GM19043 (cell line): ENCODE measurements around the gene CCDC154.

Experiments
- ATAC-seq: cut with Tn5 transposase; IDR thresholded peaks from one replicate; pipeline ENCODE4 v1.9.1; 2021; ENCODE audit warnings: low read depth; ENCODE audit not compliant: unreplicated experiment

Gene CCDC154

DNA sequence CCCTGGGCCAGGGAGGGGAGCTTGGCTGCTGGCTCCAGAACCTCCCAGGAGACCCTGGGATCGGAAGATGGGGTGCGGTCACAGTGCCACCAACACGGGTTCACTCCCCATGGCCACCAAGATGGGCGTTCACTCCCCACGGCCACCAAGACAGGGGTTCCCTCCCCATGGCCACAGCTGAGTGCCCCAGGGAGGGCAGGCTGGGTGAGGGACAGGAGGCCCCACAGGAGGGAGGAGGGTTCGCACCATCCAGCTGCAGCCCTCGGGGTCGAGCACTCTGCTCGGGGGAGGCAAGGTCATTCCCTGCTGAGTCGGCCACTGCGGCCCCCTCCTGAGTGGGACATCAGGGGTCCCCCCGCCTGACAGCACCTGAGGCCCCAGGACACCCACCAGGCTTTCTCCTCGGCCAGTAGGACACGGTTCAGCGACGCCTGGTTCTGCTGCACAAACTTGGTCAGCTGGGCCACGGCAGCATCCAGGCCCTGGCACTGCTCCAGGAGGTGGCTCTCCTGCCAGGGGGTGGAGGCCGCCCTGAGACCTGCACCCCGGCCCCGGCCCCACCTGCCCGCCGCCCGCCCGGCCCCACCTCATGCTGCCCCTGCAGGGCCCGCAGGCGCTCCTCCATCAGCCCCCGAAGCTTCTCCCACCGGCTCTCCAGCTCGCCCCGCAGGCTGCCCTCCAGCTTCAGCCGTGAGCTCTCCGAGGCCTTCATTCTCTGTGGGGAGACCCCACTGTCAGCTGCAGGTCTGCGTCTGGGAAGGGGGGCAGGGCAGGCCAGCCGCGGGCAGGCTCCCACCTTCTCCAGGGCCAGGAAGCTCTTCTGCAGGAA, 5.9 kb downstream of the CCDC154 start:
- ATAC-seq = no peak

DNA sequence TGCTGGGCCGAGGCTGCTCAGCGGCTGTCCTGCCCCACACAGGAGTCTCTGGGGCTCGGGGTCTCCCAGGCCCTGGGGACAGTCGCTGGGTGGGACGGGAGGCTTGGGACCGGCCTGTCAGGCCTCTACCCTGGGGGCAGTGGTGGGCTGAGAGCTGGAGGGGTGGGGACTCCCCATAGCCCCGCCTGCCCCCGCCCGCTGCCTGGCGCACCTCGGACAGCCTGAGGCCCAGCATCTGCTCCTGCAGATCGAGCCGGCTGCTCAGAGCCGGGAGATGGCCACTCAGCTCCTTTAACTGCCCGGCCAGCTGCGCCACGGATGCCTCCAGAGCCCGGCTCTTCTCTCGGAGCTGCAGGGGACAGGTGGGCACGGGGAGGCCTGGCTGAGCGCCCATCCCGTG, 6.8 kb downstream of the CCDC154 start:
- no peak for ATAC-seq

GRCh38 chr16:1436731-1437355, 7.5 kb downstream of the CCDC154 start:
- no peak for ATAC-seq

DNA sequence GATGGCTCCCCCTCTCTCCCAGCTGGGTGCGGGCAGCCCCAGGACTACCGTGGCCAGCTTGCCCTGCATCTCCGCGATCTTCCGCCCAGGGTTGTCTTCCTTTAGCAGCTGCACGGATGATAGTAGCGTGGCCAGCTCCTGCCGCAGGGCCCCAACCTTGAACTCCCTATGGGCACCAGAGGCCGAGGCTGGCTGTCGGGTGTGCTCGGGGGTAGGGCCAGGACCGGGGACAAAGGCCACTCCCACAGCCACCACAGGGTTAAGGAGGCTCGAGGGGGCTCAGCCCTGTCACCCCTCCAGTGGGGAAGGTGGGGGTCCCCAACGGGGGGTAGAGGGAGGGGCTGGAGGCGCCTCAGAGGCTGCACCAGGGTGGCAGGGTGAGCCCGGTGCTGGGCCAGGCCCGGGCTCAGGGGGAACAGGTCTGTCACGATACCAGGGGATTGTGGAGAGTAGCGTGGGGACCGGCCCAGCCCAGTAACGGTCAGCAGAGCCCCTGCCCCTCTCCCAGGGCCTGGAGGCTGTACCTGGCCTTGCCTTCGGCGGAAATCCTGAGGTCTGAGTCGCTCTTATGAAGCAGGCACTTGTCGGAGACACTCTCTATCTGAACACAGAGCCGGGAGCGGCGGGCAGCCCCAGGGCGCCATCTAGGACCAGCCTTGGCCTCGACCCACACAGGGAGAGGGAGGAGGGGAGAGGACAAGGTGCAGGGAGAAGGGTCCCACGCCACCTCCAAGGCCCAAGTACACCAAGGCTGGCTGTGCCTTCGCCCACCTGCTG, 8.2 kb downstream of the CCDC154 start:
- ATAC-seq = no peak

- no peak for ATAC-seq
These were observed 9.4 kb downstream of the CCDC154 start for GRCh38 chr16:1434644-1435592.

DNA sequence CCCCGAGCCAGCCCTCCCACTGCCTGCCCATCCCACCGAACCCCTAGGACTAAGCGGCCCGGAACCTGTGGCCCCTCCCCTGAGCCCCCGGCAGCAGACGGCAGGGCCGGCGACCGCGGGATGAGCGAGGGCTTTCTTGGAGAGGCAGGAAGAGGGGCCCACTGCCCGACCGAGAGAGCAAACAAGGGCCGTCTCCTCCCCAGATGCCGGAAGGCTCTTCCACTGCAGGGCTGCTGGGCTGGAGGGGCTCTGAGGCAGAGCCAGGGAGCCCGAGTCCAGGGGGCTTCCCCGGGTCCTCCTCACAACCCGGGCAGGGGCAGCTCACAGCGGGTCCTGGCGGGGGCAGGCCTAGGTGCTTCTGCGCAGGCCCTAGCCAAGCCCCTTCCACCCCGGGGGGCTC, 10.6 kb downstream of the CCDC154 start:
- no peak for ATAC-seq

GRCh38 chr16:1433263-1433560, 11.1 kb downstream of the CCDC154 start:
- ATAC-seq = no peak

GRCh38 chr16:1432388-1433262, 11.7 kb downstream of the CCDC154 start:
- ATAC-seq = no peak

- no peak for ATAC-seq
These were observed 12.7 kb downstream of the CCDC154 start for GRCh38 chr16:1431497-1432270.

- no peak for ATAC-seq
These were observed 13.4 kb downstream of the CCDC154 start, which contains the start of gene PERCC1 for GRCh38 chr16:1430759-1431496. PERCC1 (plus strand) TSS chr16:1431078; CDS start chr16:1432594, 1,516 bp downstream.

- ATAC-seq = no peak
These were observed 14.1 kb downstream of the CCDC154 start for GRCh38 chr16:1430214-1430758.

DNA sequence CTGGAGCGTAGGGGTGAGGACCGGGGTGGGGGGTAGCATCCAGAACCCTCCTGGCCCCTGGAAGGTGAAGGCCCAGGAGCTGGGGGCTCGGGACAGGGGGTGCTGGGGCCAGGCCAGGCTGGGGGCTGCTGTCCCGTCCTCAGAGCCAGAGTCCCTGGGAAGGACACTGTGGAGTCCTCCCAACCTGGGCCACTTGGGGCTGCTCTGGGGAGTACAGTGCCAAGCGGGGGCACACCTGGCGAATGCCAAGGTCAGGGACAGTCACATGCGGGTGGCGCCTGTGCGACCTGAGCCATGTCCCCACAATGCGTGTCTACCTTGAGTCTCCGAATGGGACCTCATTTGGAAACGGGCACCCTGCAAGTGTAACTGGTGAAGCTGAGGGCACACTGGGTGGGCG, 14.7 kb downstream of the CCDC154 start:
- no peak for ATAC-seq

GRCh38 chr16:1429012-1429411, 15.3 kb downstream of the CCDC154 start:
- ATAC-seq = no peak

- no peak for ATAC-seq
These were observed 15.8 kb downstream of the CCDC154 start for GRCh38 chr16:1428511-1428910.

GRCh38 chr16:1427473-1428461, 16.6 kb downstream of the CCDC154 start:
- ATAC-seq = no peak

- ATAC-seq = no peak
These were observed 17.5 kb downstream of the CCDC154 start for GRCh38 chr16:1426734-1427471.
